HT1080 (cell line): Measurements from ENCODE around the gene CD300LB. TPM values are rescaled to one million over a fixed set of nuclear protein-coding genes. Genes with fewer than 3 reads are reported as not detected.

Experiments
- DNase-seq: peaks from one replicate; pipeline ENCODE4 v3.0.0-alpha.2; 2015; ENCODE audit warnings: low read depth
- total RNA-seq: library from RNA; depleted of rRNA; stranded (reverse); fragments of >200 nt; shearing (Covaris generic); gene quantifications from 2 replicates; pipeline ENCODE4 v1.2.3, GENCODE V29; 2014

The CD300LB gene
- total RNA-seq, 1 experiment from 2014 or later, result not detected

DNA sequence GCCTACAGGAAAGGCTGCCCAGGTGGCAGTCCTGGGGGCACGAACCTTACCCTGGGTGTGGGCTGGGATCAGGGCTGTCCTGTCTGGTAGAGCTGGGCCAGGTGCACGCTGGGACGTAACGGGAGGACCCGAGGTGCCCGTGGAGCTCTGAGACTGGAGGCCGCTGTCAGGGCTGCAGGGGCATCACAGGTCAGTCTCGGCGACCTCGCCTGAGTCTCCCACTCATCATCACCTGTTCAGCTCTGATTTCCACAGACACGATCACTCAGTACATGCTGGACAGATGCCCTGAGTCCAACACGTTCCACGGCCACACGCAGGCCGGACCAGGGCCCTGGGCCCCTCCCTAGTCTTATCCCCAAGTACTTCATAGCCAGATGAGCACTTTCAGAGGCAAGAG, 19.3 kb upstream of the CD300LB start:
- DNase-seq, result no peak

GRCh38 chr17:74549343-74549742, 18.1 kb upstream of the CD300LB start:
- DNase-seq, result no peak

DNA sequence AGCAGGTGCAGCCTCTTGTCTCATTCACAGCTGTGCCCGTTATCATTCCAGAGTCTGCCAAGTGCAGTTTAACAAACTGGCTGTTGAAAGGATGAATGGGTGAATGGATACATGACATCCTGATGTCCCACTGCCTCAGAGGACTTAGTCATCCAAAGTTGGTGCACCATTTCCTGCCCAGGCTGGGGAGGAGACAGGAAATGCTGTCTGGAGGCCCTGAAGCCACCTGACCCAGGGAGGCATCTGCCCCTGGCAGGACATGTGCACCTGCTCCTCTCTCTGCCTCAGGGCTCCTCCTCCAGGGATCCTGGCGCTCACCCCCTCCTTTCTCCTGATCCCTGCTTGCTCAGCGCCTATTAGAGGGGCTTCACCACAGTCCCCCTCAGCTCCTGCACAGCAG, 16.5 kb upstream of the CD300LB start:
- peak; percentile 61 for DNase-seq

DNA sequence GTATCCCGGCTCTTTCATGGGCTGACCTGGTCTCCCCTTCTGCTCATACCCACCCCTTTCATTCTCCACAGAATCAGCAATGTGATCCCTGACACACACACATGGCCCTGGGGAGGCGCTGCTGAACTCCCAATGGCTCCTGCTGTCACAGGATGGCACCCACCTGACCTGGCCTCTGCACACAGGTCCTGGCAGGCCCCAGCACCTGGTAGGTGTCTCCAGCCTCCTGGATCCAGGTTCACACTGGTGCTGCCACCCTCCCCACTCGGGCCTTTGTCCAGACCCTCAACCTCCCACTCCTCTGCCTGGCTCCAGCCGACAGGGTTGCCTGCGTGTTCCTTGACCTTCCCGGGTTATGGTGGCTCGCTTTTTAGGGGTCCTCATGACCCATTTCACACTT, 16.0 kb upstream of the CD300LB start:
- no peak for DNase-seq

DNA sequence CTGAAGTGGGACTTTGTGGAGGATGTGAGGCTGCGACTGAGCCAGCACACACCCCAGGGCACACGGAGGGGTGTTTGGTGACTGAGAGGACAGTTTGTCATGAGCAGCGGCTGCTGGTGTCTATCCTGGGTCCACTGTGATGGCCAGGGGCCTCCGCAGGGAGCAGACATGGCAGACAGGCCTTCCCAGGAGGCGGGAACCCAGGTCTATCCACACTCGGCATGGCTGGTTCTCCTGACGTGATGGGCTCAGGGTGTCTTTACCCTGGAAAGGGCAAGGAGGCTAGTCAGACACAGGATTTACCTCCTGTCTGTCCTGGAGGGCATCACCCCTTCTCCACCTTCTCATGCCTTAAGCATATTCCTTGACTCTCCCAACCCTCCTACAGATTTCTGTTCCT, 15.3 kb upstream of the CD300LB start:
- no peak for DNase-seq

DNA sequence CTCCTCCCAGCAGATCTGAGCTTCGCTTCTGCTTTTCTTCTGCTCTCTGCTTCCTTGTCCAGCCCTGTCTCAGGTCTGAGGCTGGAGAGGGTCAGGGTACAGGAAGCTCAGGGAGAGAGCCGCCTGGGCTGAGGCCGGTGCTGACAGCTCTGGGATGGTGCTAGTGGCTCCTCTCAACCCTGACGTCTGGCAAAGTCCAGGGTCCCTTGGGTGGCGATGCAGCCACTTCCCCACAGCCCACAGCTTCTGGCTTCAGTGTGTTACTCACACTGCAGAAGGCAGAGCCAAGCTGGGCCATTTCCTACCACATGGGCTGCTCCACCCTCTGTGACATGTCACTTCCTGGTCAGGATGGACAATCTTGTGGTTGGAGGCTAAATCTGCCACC, 14.6 kb upstream of the CD300LB start, which contains the start of gene CD300C:
Gene CD300C, minus strand, starts transcription at position 273 of the 388 bp plus-strand sequence. CDS start 333 bp downstream, outside the sequence.
- no peak for DNase-seq

GRCh38 chr17:74544991-74545842, 13.9 kb upstream of the CD300LB start:
- DNase-seq, result no peak

- DNase-seq, result no peak
Measured at GRCh38 chr17:74543891-74544760, 12.9 kb upstream of the CD300LB start.

GRCh38 chr17:74543406-74543805, 12.1 kb upstream of the CD300LB start:
- DNase-seq, result no peak

GRCh38 chr17:74542727-74543383, 11.6 kb upstream of the CD300LB start:
- no peak for DNase-seq

DNA sequence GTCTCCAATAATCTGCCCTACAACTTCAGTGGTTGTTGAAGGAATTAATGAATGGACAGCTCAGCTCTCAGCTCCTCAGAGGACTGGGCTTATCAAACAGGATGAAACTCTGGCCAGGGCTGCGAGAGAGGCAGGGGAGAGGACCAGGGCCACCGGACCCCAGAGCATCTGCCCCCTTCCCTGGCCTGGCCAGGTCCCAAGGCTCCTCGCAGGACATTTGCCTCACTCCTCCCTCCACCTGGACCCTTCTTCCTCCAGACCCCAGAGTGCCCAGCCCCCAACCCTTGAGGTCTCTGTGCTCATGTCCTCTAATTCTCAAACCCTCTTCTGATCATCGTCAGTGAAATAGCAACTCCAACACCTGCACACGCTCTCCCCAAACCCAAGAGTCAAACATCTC, 10.9 kb upstream of the CD300LB start:
- no peak for DNase-seq

GRCh38 chr17:74541176-74542111, 10.2 kb upstream of the CD300LB start:
- no peak for DNase-seq

DNA sequence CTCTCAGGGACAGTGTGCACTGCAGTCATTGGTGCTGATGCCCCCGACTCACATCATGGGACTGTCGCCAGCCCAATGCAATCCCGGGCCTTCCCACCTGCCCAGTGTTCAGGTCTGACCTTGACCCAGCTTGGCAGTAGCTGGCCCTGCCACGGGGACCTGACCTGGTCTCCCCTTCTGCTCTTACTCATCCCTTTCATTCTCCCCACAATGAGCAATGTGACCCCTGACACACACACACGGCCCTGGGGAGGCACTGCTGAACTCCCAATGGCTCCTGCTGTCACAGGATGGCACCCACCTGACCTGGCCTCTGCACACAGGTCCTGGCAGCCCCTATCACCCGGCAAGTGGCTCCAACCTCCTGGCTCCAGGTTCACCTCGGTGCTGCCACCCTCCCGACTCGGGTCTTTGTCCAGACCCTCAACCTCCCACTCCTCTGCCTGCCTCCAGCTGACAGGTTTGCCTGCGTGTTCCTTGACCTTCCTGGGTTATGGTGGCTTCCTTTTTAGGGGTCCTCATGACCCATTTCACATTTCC, 8.1 kb upstream of the CD300LB start:
- DNase-seq, result no peak

- DNase-seq, result no peak
Measured at GRCh38 chr17:74536890-74537289, 5.6 kb upstream of the CD300LB start.

GRCh38 chr17:74532115-74532514, 840 bp upstream of the CD300LB start:
- peak; percentile 13 for DNase-seq

DNA sequence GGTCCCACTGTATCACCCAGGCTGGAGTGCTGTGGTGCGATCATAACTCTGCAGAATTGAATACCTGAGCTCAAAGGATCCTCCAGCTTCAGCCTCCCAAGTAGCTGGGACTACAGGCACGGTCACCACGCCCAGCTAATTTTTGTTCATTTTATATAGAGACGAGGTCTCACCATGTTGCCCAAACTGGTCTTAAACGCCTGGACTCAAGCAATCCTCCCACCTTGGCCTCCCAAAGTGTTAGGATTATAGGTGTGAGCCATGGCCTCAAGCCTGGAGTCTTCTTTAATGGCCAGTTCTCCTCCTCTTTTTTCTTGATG, 484 bp downstream of the CD300LB start:
- DNase-seq, result no peak

DNA sequence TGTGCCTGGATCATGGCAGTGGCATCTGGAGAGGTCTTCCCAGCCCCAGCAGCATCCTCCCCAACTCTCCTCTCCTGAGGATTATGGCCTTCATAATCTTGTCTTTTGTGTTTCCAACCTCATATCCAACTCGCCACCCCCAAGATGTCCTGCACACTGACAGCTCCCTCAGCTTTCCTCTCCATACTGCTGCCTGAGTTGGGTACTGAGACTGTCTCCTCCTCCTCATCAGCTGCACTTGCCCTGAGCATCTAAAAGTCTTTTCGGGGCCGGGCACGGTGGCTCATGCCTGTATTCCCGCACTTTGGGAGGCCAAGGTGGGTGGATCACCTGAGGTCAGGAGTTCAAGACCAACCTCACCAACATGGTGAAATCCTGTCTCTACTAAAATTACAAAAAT, 2.0 kb downstream of the CD300LB start:
- no peak for DNase-seq

- no peak for DNase-seq
Measured at GRCh38 chr17:74528491-74529199, 2.6 kb downstream of the CD300LB start.

- DNase-seq, result no peak
Measured at GRCh38 chr17:74527756-74528155, 3.5 kb downstream of the CD300LB start.

DNA sequence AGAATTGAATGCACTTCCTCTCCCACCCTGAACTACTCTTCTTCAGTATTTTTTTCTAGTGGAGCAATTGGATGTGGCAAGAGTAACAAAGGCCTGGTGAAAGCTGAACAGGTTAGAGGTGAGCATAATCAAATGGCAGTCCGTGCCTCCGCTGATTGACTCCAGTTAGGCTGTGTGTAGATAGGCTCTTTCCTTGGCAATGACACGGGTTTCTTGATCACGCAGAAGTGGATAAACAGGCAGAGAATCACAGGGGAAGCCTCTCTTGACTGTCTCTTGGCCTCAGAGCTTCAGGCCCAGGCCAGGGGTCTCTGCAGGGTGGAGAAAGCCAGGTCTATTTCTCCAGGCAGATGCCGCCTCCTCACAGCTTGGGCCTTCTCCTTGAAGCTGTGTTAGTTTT, 4.2 kb downstream of the CD300LB start:
- DNase-seq, result no peak
